ENCODE results near the gene JMJD6.
"Not testable (repeated sequence)": the region's sequence is repeated elsewhere in the genome, so short reads cannot be mapped to it uniquely, and the experiment has no call there.

- TF ChIP-seq ZBTB7A (IDR thresholded peaks at IDR 0.05; ENCODE audit: low read depth); TAF1 (IDR thresholded peaks at IDR 0.05; ENCODE audit: low read depth); CREB1 (IDR thresholded peaks at IDR 0.05; ENCODE audit: low read depth); NFIC (IDR thresholded peaks at IDR 0.05); REST (IDR thresholded peaks at IDR 0.05; ENCODE audit: low read depth): not testable (repeated sequence)
Observed at GRCh38 chr17:76709951-76710862, 16.2 kb downstream of the JMJD6 start.

All from Ishikawa (cell line).